Measurements from ENCODE around the gene OBSCN. TPM values are rescaled to one million over a fixed set of nuclear protein-coding genes. Genes with fewer than 3 reads are reported as not detected.

The OBSCN gene
- total RNA-seq, 1 experiment from 2014 or later, result 10.5 TPM

GRCh38 chr1:228287541-228288425 is 79.9 kb downstream of the OBSCN start:
- CTCF ChIA-PET, result no interaction called here
- no peak overlapping the region for H3K27ac ChIP-seq (ENCODE audit: low read length)
- in situ Hi-C loops (cut with HindIII; ENCODE audit: low pct_unique_long_range_greater_than_20kb, low sequenced_read_pairs), result no loop called here
- DNase-seq (ENCODE audit: low read depth, low spot score) (no peak), ATAC-seq (no peak)
- H3K9me3 ChIP-seq (ENCODE audit: control insufficient read depth, insufficient read depth, low read depth, low read length), result no peaks in the 10 kb centered on the region
- no TSS peak for BruUV-seq (replicated peaks)
- H3K27me3 ChIP-seq (ENCODE audit: control insufficient read depth, insufficient read depth, low read length), result no peaks in the 10 kb centered on the region
- H3K4me1 ChIP-seq (ENCODE audit: control insufficient read depth, insufficient read depth, low read length), result no peaks in the 10 kb centered on the region
- H3K4me3 ChIP-seq (ENCODE audit: low read depth in 2 of 2, low read length in 2 of 2), result no peak overlapping the region
- TF ChIP-seq SIN3A (IDR thresholded peaks at IDR 0.05; ENCODE audit: borderline replicate concordance, insufficient read depth, low read depth, low read length) (no peak), REST (IDR thresholded peaks at IDR 0.05; ENCODE audit: insufficient read depth in 1 of 2, low read depth in 2 of 2, low read length in 1 of 2) (no peak), TCF7L2 (IDR thresholded peaks at IDR 0.05; ENCODE audit: low read depth, low read length) (no peak), CTCF (IDR thresholded peaks at IDR 0.05) (no peak), POLR2AphosphoS5 (IDR thresholded peaks at IDR 0.05; ENCODE audit: low read depth, low read length) (no peak)
- no peaks in the 10 kb centered on the region for H3K36me3 ChIP-seq (ENCODE audit: control insufficient read depth, insufficient read depth, low read length)
- intact Hi-C loops (cut with micrococcal nuclease; ENCODE audit: unreplicated experiment), result no loop called here
- POLR2A ChIA-PET, result no interaction called here

- in situ Hi-C loops (cut with HindIII; ENCODE audit: low pct_unique_long_range_greater_than_20kb, low sequenced_read_pairs), result no loop called here
- Histone ChIP-seq H3K36me3 (ENCODE audit: control insufficient read depth, insufficient read depth, low read length) (no peaks in the 10 kb centered on the region), H3K4me1 (ENCODE audit: control insufficient read depth, insufficient read depth, low read length) (no peaks in the 10 kb centered on the region), H3K27me3 (ENCODE audit: control insufficient read depth, insufficient read depth, low read length) (no peaks in the 10 kb centered on the region), H3K4me3 (ENCODE audit: low read depth in 2 of 2, low read length in 2 of 2) (no peak overlapping the region), H3K9me3 (ENCODE audit: control insufficient read depth, insufficient read depth, low read depth, low read length) (no peaks in the 10 kb centered on the region), H3K27ac (ENCODE audit: low read length) (no peak overlapping the region)
- no peak for ATAC-seq
- BruUV-seq (replicated peaks), result no TSS peak
- POLR2A ChIA-PET, result interaction anchor here (0.6 kb wide), 1 partner anchor 124 kb away, joined by 6 read pairs; no protein-coding TSS in a partner anchor
- DNase-seq (ENCODE audit: low read depth, low spot score), result no peak
- intact Hi-C loops (cut with micrococcal nuclease; ENCODE audit: unreplicated experiment), result no loop called here
- CTCF ChIA-PET, result no interaction called here
- TF ChIP-seq REST (IDR thresholded peaks at IDR 0.05; ENCODE audit: insufficient read depth in 1 of 2, low read depth in 2 of 2, low read length in 1 of 2) (no peak), TCF7L2 (IDR thresholded peaks at IDR 0.05; ENCODE audit: low read depth, low read length) (no peak), CTCF (IDR thresholded peaks at IDR 0.05) (no peak), POLR2AphosphoS5 (IDR thresholded peaks at IDR 0.05; ENCODE audit: low read depth, low read length) (no peak), SIN3A (IDR thresholded peaks at IDR 0.05; ENCODE audit: borderline replicate concordance, insufficient read depth, low read depth, low read length) (no peak)
These were observed 80.8 kb downstream of the OBSCN start for GRCh38 chr1:228288536-228289238.
